HepG2 (cell line): Measurements from ENCODE around the gene NME9. TPM values are rescaled to one million over a fixed set of nuclear protein-coding genes. Genes with fewer than 3 reads are reported as not detected.

ENCODE experiments used
- ATAC-seq: fragments of 200-7000 bp; cut with Tn5 transposase; 3 replicates; pipeline ENCODE4 v1.9.1; 2020; ENCODE audit warnings: mild to moderate bottlenecking, moderate library complexity
- BruUV-seq: library from RNA; stranded (reverse); fragments of 400-500 nt; replicated peaks from 2 replicates; lab custom pipeline; 2021; lab: Mats Ljungman, UMichigan
- CTCF ChIA-PET: fragments of 300-600 bp; formaldehyde crosslinking; extraction: SDS; loops from one replicate; lab custom pipeline; 2021; ENCODE audit warnings: low total read pairs, inconsistent platforms, low intra/inter-chr PET ratio; lab: Yijun Ruan, JAX
- POLR2A ChIA-PET: fragments of 350-600 bp; sonication (Branson Sonifier 250); formaldehyde crosslinking; loops from one replicate; lab custom pipeline; 2020; ENCODE audit warnings: antibody characterized with exemption, inconsistent platforms; lab: Yijun Ruan, JAX
- DNase-seq: peaks from one replicate; pipeline ENCODE4 v3.0.0-alpha.2; 2015; ENCODE audit warnings: low spot score
- FAIRE-seq: peaks from 3 replicates; lab custom pipeline; 2011; peaks lifted over from hg19 to GRCh38; lab: Jason Lieb, UNC
- H2AFZ ChIP-seq: one replicate; pipeline ENCODE4 v1.6.1; 2011; ENCODE audit warnings: low read length, inconsistent platforms
- H3K27ac ChIP-seq: fragments of 300-600 bp; 3 replicates; pipeline ENCODE4 v1.8.0; 2011; ENCODE audit warnings: mixed run types, mild to moderate bottlenecking, mixed read lengths, low read length, inconsistent platforms; ENCODE audit not compliant: insufficient read depth; ENCODE audit errors: extremely low read length
- H3K27me3 ChIP-seq, 2 experiments: fragments of 200-600 bp in 1 of 2; 2 replicates in 1 of 2; 3 replicates in 1 of 2; pipeline versions ENCODE4 v1.6.0 to v1.8.0; 2011; ENCODE audit warnings: low read length in 2 of 2, mild to moderate bottlenecking in 2 of 2, moderate library complexity in 2 of 2, inconsistent platforms in 1 of 2; ENCODE audit not compliant: insufficient read depth in 2 of 2, control insufficient read depth in 1 of 2
- H3K36me3 ChIP-seq, 2 experiments: fragments of 200-600 bp in 1 of 2; replicated peaks in 1 of 2; 2 replicates in 1 of 2; 3 replicates in 1 of 2; pipeline versions ENCODE4 v1.5.1 to v1.8.0; 2011; ENCODE audit warnings: low read length in 2 of 2, inconsistent platforms in 1 of 2; ENCODE audit not compliant: insufficient read depth in 2 of 2, control insufficient read depth in 1 of 2
- H3K4me1 ChIP-seq: 2 replicates; pipeline ENCODE4 v1.5.1; 2012; ENCODE audit warnings: low read length, inconsistent platforms; ENCODE audit not compliant: insufficient read depth
- H3K4me2 ChIP-seq: 2 replicates; pipeline ENCODE4 v1.6.0; 2011; ENCODE audit warnings: low read depth, low read length, inconsistent platforms
- H3K4me3 ChIP-seq, 3 experiments: fragments of 200-600 bp in 1 of 3; sonication (generic), shearing (Covaris generic) in 1 of 3; replicated peaks in 1 of 3; 2 replicates each; pipeline ENCODE4 v1.5.1; 2011 to 2016; ENCODE audit warnings: low read length in 3 of 3, inconsistent platforms in 2 of 3, low read depth in 2 of 3, mild to moderate bottlenecking in 2 of 3, control low read depth in 1 of 3, mixed read lengths in 1 of 3; ENCODE audit not compliant: insufficient read depth in 1 of 3
- H3K79me2 ChIP-seq: one replicate; pipeline ENCODE4 v1.6.1; 2011; ENCODE audit warnings: low read length, inconsistent platforms; ENCODE audit not compliant: insufficient read depth
- H3K9ac ChIP-seq: 2 replicates; pipeline ENCODE4 v1.6.0; 2011; ENCODE audit warnings: mild to moderate bottlenecking, low read depth, low read length, inconsistent platforms; ENCODE audit not compliant: insufficient read depth
- H3K9me3 ChIP-seq: 2 replicates; pipeline ENCODE4 v1.5.1; 2012; ENCODE audit warnings: mild to moderate bottlenecking, low read length
- H4K20me1 ChIP-seq: 2 replicates; pipeline ENCODE4 v1.6.0; 2011; ENCODE audit warnings: inconsistent platforms, mild to moderate bottlenecking, low read length, moderate library complexity; ENCODE audit not compliant: insufficient read depth
- ARID2 ChIP-seq: sonication (generic); formaldehyde crosslinking; IDR thresholded peaks from 2 replicates; pipeline ENCODE4 v1.8.1; 2022; ENCODE audit warnings: mild to moderate bottlenecking, missing genetic modification reagents, borderline replicate concordance
- ARNT ChIP-seq: fragments of 450-650 bp; IDR thresholded peaks from 2 replicates; pipeline ENCODE4 v1.6.1; 2017
- ATRX ChIP-seq: sonication (generic); formaldehyde crosslinking; IDR thresholded peaks from 2 replicates; pipeline ENCODE4 v1.4.0; 2020; ENCODE audit warnings: missing genetic modification reagents, borderline replicate concordance
- ELF1 ChIP-seq: sonication (generic); formaldehyde crosslinking; IDR thresholded peaks from 2 replicates; pipeline ENCODE4 v1.4.0; 2020; ENCODE audit warnings: missing genetic modification reagents
- EZH2 ChIP-seq: conservative IDR thresholded peaks from 2 replicates; pipeline ENCODE4 v1.6.1; 2012; ENCODE audit warnings: mild to moderate bottlenecking, low read depth, low read length, moderate library complexity
- FOXK2 ChIP-seq: fragments of 450-650 bp; IDR thresholded peaks from 2 replicates; pipeline ENCODE4 v1.6.1; 2016
- HHEX ChIP-seq: IDR thresholded peaks from 2 replicates; pipeline ENCODE4 v1.6.1; 2016; ENCODE audit warnings: control low read depth
- IRF2 ChIP-seq: IDR thresholded peaks from 2 replicates; pipeline ENCODE4 v1.6.1; 2018; ENCODE audit warnings: missing genetic modification reagents, missing compliant biosample characterization
- ZKSCAN8 ChIP-seq: IDR thresholded peaks from 2 replicates; pipeline ENCODE4 v1.6.1; 2016; ENCODE audit warnings: borderline replicate concordance, missing genetic modification reagents, missing compliant biosample characterization
- ZNF224 ChIP-seq: sonication (generic); formaldehyde crosslinking; IDR thresholded peaks from 2 replicates; pipeline ENCODE4 v1.5.0; 2020; ENCODE audit warnings: mild to moderate bottlenecking, missing genetic modification reagents
- whole genome bisulfite sequencing: methylation state at CpG from one replicate; pipeline ENCODE4 v1.1.6; 2017; ENCODE audit warnings: low lambda C conversion rate; 5-methylcytosine and 5-hydroxymethylcytosine counted together
- in situ Hi-C: cut with HindIII; loops from 2 replicates; pipeline ENCODE4 v1.10.0; 2017; ENCODE audit warnings: low pct_unique_long_range_greater_than_20kb; ENCODE audit not compliant: extremely low pct_ligation_motif_present
- intact Hi-C: fragments of 100-400 bp; cut with micrococcal nuclease; formaldehyde crosslinking; loops from one replicate; pipeline ENCODE4 v1.10.0; 2022; ENCODE audit not compliant: unreplicated experiment
- polyA plus RNA-seq, 8 experiments: library from polyadenylated mRNA; depleted of rRNA in 3 of 8; stranded (reverse) in 7 of 8; unstranded in 1 of 8; fragments of >200 nt; fragmentation: Illumina TruSeq in 4 of 8; extraction: Trizol in 4 of 8; gene quantifications; 2 replicates each; pipeline versions ENCODE4 v1.2.1 to v1.2.3, GENCODE V29; 2011 to 2016; ENCODE audit warnings: low read depth in 4 of 8, missing spikeins in 1 of 8, mixed read lengths in 1 of 8; ENCODE audit not compliant: insufficient read depth in 1 of 8
- total RNA-seq, 5 experiments: library from RNA; depleted of rRNA; stranded (reverse); fragments of >200 nt; fragmentation: Illumina TruSeq; extraction: Trizol; gene quantifications; 2 replicates each; pipeline ENCODE4 v1.2.3, GENCODE V29; 2016; ENCODE audit warnings: low read depth in 1 of 5
- TF ChIP-seq, protein P1 (sequence below): sonication (generic); formaldehyde crosslinking; IDR thresholded peaks from 2 replicates; pipeline ENCODE4 v1.4.0; 2020; ENCODE audit warnings: missing genetic modification reagents
- TF ChIP-seq, protein P2 (sequence below): sonication (generic); formaldehyde crosslinking; IDR thresholded peaks from 2 replicates; pipeline ENCODE4 v1.4.0; 2020; ENCODE audit warnings: missing genetic modification reagents

The NME9 gene
- total and polyA plus RNA-seq, 2 of the 13 experiments (the other 11 are each of a cell fraction or from before 2014, with no cell fraction given), result not detected

DNA sequence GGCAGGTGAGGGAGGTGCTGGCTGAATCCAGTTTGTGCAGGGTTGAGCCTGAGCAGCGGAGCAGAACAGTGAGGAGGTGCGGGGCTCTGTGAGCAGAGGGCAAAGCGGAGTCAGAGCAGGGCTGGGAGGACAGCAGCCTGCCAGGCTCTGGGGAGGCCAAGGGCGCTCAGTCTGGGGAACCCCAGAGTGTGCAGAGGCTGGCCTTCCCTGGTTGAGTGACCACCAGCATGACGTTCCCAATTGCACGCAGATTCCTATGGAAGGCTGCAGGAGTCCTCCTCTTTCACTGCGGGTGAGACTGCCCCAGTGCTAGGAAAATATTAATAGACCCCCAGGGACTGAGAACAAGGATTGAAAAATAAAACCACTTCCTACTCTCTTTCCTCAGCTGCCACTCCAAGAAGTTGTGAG is 31.9 kb upstream of the NME9 start (continued):
- TF ChIP-seq, protein P1, sequence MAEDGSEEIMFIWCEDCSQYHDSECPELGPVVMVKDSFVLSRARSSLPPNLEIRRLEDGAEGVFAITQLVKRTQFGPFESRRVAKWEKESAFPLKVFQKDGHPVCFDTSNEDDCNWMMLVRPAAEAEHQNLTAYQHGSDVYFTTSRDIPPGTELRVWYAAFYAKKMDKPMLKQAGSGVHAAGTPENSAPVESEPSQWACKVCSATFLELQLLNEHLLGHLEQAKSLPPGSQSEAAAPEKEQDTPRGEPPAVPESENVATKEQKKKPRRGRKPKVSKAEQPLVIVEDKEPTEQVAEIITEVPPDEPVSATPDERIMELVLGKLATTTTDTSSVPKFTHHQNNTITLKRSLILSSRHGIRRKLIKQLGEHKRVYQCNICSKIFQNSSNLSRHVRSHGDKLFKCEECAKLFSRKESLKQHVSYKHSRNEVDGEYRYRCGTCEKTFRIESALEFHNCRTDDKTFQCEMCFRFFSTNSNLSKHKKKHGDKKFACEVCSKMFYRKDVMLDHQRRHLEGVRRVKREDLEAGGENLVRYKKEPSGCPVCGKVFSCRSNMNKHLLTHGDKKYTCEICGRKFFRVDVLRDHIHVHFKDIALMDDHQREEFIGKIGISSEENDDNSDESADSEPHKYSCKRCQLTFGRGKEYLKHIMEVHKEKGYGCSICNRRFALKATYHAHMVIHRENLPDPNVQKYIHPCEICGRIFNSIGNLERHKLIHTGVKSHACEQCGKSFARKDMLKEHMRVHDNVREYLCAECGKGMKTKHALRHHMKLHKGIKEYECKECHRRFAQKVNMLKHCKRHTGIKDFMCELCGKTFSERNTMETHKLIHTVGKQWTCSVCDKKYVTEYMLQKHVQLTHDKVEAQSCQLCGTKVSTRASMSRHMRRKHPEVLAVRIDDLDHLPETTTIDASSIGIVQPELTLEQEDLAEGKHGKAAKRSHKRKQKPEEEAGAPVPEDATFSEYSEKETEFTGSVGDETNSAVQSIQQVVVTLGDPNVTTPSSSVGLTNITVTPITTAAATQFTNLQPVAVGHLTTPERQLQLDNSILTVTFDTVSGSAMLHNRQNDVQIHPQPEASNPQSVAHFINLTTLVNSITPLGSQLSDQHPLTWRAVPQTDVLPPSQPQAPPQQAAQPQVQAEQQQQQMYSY (CRISPR knock-in tag), result no peak
- TF ChIP-seq ARNT (no peak), ATRX (CRISPR knock-in tag) (no peak)

DNA sequence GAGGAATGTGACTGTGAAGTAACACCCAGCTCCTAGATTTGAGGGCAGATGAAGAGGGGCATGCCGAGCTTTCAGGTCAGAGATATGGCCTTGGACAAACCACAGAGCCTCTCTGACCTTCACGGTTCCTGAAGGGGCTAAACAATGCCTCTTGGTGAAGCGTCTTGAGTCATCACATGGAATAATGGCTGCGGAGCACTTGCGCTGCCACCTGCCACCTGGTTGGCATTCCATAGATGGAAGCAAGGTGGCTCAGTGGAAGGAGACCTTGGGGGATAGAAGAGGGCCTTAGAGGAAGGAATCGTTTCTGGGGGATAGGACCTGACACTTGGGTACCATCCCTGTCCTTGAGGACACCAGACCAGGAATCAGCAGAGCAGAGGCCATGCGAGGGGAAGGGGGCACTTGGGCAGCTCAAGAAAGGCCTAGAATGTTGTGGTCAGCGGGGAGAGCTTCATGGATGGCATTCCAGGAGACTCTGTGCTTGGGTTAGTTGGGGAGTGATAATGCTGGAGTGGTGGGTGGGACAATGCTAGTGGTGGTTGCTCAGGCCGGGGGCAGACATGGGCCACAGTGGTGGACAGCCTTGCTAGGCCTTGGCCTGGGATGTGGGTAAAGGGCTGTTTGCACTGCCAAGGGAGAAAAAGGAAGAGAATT is 31.3 kb upstream of the NME9 start:
- H3K4me1 ChIP-seq, result peaks cover 47% of the 10 kb centered on the region
- no peaks in the 10 kb centered on the region for H4K20me1 ChIP-seq
- H3K4me3 ChIP-seq, result no peak overlapping the region
- TF ChIP-seq HHEX (CRISPR knock-in tag), result no peak
- TF ChIP-seq FOXK2, result no peak
- TF ChIP-seq ZNF224 (CRISPR knock-in tag), result no peak
- no peak for TF ChIP-seq EZH2
- TF ChIP-seq, protein P2, sequence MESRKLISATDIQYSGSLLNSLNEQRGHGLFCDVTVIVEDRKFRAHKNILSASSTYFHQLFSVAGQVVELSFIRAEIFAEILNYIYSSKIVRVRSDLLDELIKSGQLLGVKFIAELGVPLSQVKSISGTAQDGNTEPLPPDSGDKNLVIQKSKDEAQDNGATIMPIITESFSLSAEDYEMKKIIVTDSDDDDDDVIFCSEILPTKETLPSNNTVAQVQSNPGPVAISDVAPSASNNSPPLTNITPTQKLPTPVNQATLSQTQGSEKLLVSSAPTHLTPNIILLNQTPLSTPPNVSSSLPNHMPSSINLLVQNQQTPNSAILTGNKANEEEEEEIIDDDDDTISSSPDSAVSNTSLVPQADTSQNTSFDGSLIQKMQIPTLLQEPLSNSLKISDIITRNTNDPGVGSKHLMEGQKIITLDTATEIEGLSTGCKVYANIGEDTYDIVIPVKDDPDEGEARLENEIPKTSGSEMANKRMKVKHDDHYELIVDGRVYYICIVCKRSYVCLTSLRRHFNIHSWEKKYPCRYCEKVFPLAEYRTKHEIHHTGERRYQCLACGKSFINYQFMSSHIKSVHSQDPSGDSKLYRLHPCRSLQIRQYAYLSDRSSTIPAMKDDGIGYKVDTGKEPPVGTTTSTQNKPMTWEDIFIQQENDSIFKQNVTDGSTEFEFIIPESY (CRISPR knock-in tag), result no peak
- no peak for TF ChIP-seq ARID2
- no peak for TF ChIP-seq IRF2 (CRISPR knock-in tag)
- TF ChIP-seq ELF1 (CRISPR knock-in tag), result no peak
- TF ChIP-seq ZKSCAN8 (CRISPR knock-in tag), result no peak
- intact Hi-C loops, result loop anchor here (5.0 kb wide), 1 partner anchor 36 kb away; no protein-coding TSS in a partner anchor
- WGBS, result 98% methylated on average over 4 of the region's 9 CpGs
- DNase-seq, result no peak
- POLR2A ChIA-PET, result interaction anchor here (1.2 kb wide), 1 partner anchor 13 kb away, joined by 3 read pairs; no protein-coding TSS in a partner anchor
- no peaks in the 10 kb centered on the region for H3K27me3 ChIP-seq
- H3K4me2 ChIP-seq, result no peak overlapping the region
- no peaks in the 10 kb centered on the region for H3K79me2 ChIP-seq
- ATAC-seq, result no peak
- FAIRE-seq, result no peak
- H3K36me3 ChIP-seq, result no peaks in the 10 kb centered on the region
- in situ Hi-C loops, result no loop called here
- no peak overlapping the region for H3K9ac ChIP-seq
- CTCF ChIA-PET, result no interaction called here
- H3K9me3 ChIP-seq, result no peaks in the 10 kb centered on the region
- H2AFZ ChIP-seq, result no peak overlapping the region
- no TSS peak for BruUV-seq
- no peak overlapping the region for H3K27ac ChIP-seq
